Sigmoid colon (tissue), 4 donors: ENCODE data around the gene CCDC63.

Experiments used
- EP300 ChIP-seq, 4 donors: sonication (generic); formaldehyde crosslinking; IDR thresholded peaks; one replicate each; pipeline ENCODE4 v1.6.1; 2017; ENCODE audit warnings: antibody characterized with exemption in 4 of 4
- POLR2A ChIP-seq, 2 donors: fragments of 450-650 bp; IDR thresholded peaks; one replicate each; pipeline ENCODE4 v1.6.1; 2016; ENCODE audit warnings: antibody characterized with exemption in 2 of 2, mild to moderate bottlenecking in 2 of 2, moderate library complexity in 2 of 2
- TF ChIP-seq, protein P1 (sequence below), 4 experiments: fragments of 450-650 bp in 3 of 4; fragments of 200-600 bp in 1 of 4; IDR thresholded peaks; one replicate each; pipeline ENCODE4 v1.5.1; 2016 to 2019; ENCODE audit warnings: antibody characterized with exemption in 4 of 4, mild to moderate bottlenecking in 3 of 4, moderate library complexity in 2 of 4

DNA sequence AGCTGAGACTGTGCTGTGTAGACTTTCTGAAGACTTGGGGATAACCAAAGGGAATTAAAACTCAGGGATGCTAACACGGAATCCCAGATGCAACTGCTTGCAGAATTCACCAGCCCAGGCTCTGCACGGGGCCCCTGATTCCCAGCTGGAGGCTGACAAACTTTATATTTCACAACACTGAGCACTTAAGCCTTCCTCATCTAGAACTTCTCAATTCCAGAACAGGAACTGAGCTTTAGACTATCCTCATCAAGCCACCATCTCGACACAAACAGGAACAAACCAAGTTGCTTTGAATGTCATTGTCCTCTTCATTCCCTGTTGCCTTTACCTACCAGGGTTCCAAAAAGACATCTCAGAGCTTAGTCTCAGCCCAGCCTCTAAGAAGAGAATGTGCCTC lies 22.2 kb downstream of the CCDC63 start:
- TF ChIP-seq, protein P1, sequence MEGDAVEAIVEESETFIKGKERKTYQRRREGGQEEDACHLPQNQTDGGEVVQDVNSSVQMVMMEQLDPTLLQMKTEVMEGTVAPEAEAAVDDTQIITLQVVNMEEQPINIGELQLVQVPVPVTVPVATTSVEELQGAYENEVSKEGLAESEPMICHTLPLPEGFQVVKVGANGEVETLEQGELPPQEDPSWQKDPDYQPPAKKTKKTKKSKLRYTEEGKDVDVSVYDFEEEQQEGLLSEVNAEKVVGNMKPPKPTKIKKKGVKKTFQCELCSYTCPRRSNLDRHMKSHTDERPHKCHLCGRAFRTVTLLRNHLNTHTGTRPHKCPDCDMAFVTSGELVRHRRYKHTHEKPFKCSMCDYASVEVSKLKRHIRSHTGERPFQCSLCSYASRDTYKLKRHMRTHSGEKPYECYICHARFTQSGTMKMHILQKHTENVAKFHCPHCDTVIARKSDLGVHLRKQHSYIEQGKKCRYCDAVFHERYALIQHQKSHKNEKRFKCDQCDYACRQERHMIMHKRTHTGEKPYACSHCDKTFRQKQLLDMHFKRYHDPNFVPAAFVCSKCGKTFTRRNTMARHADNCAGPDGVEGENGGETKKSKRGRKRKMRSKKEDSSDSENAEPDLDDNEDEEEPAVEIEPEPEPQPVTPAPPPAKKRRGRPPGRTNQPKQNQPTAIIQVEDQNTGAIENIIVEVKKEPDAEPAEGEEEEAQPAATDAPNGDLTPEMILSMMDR (IDR thresholded peaks at IDR 0.05) = no peak
- TF ChIP-seq POLR2A (IDR thresholded peaks at IDR 0.05) = no peak
- no peak for TF ChIP-seq EP300 (IDR thresholded peaks at IDR 0.05)
